Neural progenitor cell (in vitro differentiated cells): ENCODE data around the gene SLC34A1. TPM values are rescaled to one million over a fixed set of nuclear protein-coding genes. Genes with fewer than 3 reads are reported as not detected.

Source experiments
- DNase-seq: peaks from one replicate; pipeline ENCODE4 v3.0.0-alpha.2; 2016; ENCODE audit warnings: low spot score
- H2AFZ ChIP-seq: fragments of 200-600 bp; sonication (generic); replicated peaks from 2 replicates; pipeline ENCODE4 v1.6.1; 2016; ENCODE audit warnings: antibody characterized with exemption
- H3F3A ChIP-seq: fragments of 200-600 bp; sonication (generic); 2 replicates; pipeline ENCODE4 v1.6.1; 2016; ENCODE audit warnings: antibody characterized with exemption, low read depth
- H3K27ac ChIP-seq: fragments of 200-600 bp; sonication (generic); 2 replicates; pipeline ENCODE4 v1.5.1; 2016; ENCODE audit warnings: mild to moderate bottlenecking
- H3K27me3 ChIP-seq: fragments of 200-600 bp; sonication (generic); 2 replicates; pipeline ENCODE4 v1.6.1; 2016; ENCODE audit warnings: mild to moderate bottlenecking, moderate library complexity
- H3K36me3 ChIP-seq: fragments of 200-600 bp; sonication (generic); 2 replicates; pipeline ENCODE4 v1.5.1; 2016
- H3K4me1 ChIP-seq: fragments of 200-600 bp; sonication (generic); 2 replicates; pipeline ENCODE4 v1.6.1; 2016; ENCODE audit warnings: mixed run types
- H3K4me2 ChIP-seq: fragments of 200-600 bp; sonication (generic); 2 replicates; pipeline ENCODE4 v1.6.1; 2016
- H3K4me3 ChIP-seq: fragments of 200-600 bp; sonication (generic); 2 replicates; pipeline ENCODE4 v1.5.1; 2016
- H3K79me2 ChIP-seq: fragments of 200-600 bp; sonication (generic); 2 replicates; pipeline ENCODE4 v1.6.1; 2016; ENCODE audit warnings: low read depth
- H3K9ac ChIP-seq: fragments of 200-600 bp; sonication (generic); 2 replicates; pipeline ENCODE4 v1.6.1; 2016
- H3K9me3 ChIP-seq: fragments of 200-600 bp; sonication (generic); 2 replicates; pipeline ENCODE4 v1.5.1; 2016; ENCODE audit warnings: low read depth
- H4K20me1 ChIP-seq: fragments of 200-600 bp; sonication (generic); 2 replicates; pipeline ENCODE4 v1.6.1; 2016; ENCODE audit warnings: low read depth
- H3K27ac Mint-ChIP-seq: 3 replicates; pipeline ENCODE4 v1.8.0; 2021; ENCODE audit warnings: mixed read lengths
- H3K27me3 Mint-ChIP-seq: 2 replicates; pipeline ENCODE4 v1.8.0; 2022; ENCODE audit warnings: low read depth, mild to moderate bottlenecking, inconsistent platforms, moderate library complexity, mixed read lengths; ENCODE audit not compliant: insufficient read depth
- H3K36me3 Mint-ChIP-seq: 3 replicates; pipeline ENCODE4 v1.8.0; 2021; ENCODE audit warnings: mixed read lengths
- H3K4me1 Mint-ChIP-seq: 3 replicates; pipeline ENCODE4 v1.8.0; 2021; ENCODE audit warnings: mixed read lengths
- H3K4me3 Mint-ChIP-seq: 3 replicates; pipeline ENCODE4 v1.8.0; 2021; ENCODE audit warnings: mild to moderate bottlenecking, moderate library complexity, mixed read lengths
- H3K9me3 Mint-ChIP-seq: 3 replicates; pipeline ENCODE4 v1.8.0; 2020; ENCODE audit warnings: mixed read lengths
- EZH2 ChIP-seq: fragments of 200-600 bp; sonication (generic); IDR thresholded peaks from 2 replicates; pipeline ENCODE4 v1.6.1; 2017; ENCODE audit warnings: antibody characterized with exemption, mild to moderate bottlenecking, moderate library complexity
- EZH2phosphoT487 ChIP-seq: fragments of 200-600 bp; sonication (generic); IDR thresholded peaks from 2 replicates; pipeline ENCODE4 v1.6.1; 2017; ENCODE audit warnings: antibody characterized with exemption
- total RNA-seq: library from RNA; depleted of rRNA; stranded (reverse); fragments of >200 nt; gene quantifications from 2 replicates; pipeline ENCODE4 v1.2.3, GENCODE V29; 2015; ENCODE audit warnings: low replicate concordance
- TF ChIP-seq, protein P1 (sequence below): fragments of 200-600 bp; sonication (generic); IDR thresholded peaks from 2 replicates; pipeline ENCODE4 v1.5.1; 2017; ENCODE audit warnings: antibody characterized with exemption, mild to moderate bottlenecking

SLC34A1 gene
- total RNA-seq, 1 donor from 2014 or later, result not detected

- Histone ChIP-seq H2AFZ (peak overlapping the region; percentile 90), H3K9me3 (no peaks in the 10 kb centered on the region), H3K36me3 (no peaks in the 10 kb centered on the region), H3K4me2 (peak overlapping the region; percentile 96), H3K4me3 (peak overlapping the region; percentile 49), H3K27me3 (peaks cover 89% of the 10 kb centered on the region), H3K4me1 (peaks cover 15% of the 10 kb centered on the region), H3K9ac (no peak overlapping the region), H3K27ac (no peak overlapping the region), H3K79me2 (no peaks in the 10 kb centered on the region), H3F3A (peaks cover 28% of the 10 kb centered on the region), H4K20me1 (no peaks in the 10 kb centered on the region)
- H3K9me3 Mint-ChIP-seq, result no peaks in the 10 kb centered on the region
- TF ChIP-seq, protein P1, sequence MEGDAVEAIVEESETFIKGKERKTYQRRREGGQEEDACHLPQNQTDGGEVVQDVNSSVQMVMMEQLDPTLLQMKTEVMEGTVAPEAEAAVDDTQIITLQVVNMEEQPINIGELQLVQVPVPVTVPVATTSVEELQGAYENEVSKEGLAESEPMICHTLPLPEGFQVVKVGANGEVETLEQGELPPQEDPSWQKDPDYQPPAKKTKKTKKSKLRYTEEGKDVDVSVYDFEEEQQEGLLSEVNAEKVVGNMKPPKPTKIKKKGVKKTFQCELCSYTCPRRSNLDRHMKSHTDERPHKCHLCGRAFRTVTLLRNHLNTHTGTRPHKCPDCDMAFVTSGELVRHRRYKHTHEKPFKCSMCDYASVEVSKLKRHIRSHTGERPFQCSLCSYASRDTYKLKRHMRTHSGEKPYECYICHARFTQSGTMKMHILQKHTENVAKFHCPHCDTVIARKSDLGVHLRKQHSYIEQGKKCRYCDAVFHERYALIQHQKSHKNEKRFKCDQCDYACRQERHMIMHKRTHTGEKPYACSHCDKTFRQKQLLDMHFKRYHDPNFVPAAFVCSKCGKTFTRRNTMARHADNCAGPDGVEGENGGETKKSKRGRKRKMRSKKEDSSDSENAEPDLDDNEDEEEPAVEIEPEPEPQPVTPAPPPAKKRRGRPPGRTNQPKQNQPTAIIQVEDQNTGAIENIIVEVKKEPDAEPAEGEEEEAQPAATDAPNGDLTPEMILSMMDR, result peak; percentile 52
- TF ChIP-seq EZH2 (peak; percentile 87), EZH2phosphoT487 (peak; percentile 67)
- H3K4me3 Mint-ChIP-seq, result peak overlapping the region; percentile 86
- peak; percentile 83 for DNase-seq
- no peaks in the 10 kb centered on the region for H3K36me3 Mint-ChIP-seq
- H3K4me1 Mint-ChIP-seq, result peaks cover 10% of the 10 kb centered on the region
- H3K27ac Mint-ChIP-seq, result no peak overlapping the region
- peaks cover 48% of the 10 kb centered on the region for H3K27me3 Mint-ChIP-seq
Observed at GRCh38 chr5:177403792-177404640, 19.8 kb downstream of the SLC34A1 start.

- Histone ChIP-seq H3K79me2 (no peaks in the 10 kb centered on the region), H4K20me1 (no peaks in the 10 kb centered on the region), H3K36me3 (no peaks in the 10 kb centered on the region), H3K4me3 (peak overlapping the region; percentile 49), H3K4me1 (peaks cover 15% of the 10 kb centered on the region), H3K4me2 (peak overlapping the region; percentile 96), H3K27me3 (peaks cover 95% of the 10 kb centered on the region), H3K9me3 (no peaks in the 10 kb centered on the region), H3K27ac (no peak overlapping the region), H3F3A (peaks cover 28% of the 10 kb centered on the region), H2AFZ (peak overlapping the region; percentile 90), H3K9ac (no peak overlapping the region)
- Mint-ChIP-seq H3K27ac (no peak overlapping the region), H3K27me3 (peaks cover 53% of the 10 kb centered on the region), H3K9me3 (no peaks in the 10 kb centered on the region), H3K4me1 (peaks cover 10% of the 10 kb centered on the region), H3K36me3 (no peaks in the 10 kb centered on the region), H3K4me3 (peak overlapping the region; percentile 74)
- TF ChIP-seq, protein P1, result no peak
- no peak for TF ChIP-seq EZH2phosphoT487
- TF ChIP-seq EZH2, result no peak
- DNase-seq, result no peak
Observed at GRCh38 chr5:177404641-177405179, 20.5 kb downstream of the SLC34A1 start.

- no peaks in the 10 kb centered on the region for H4K20me1 ChIP-seq
- Mint-ChIP-seq H3K9me3 (no peaks in the 10 kb centered on the region), H3K27ac (no peak overlapping the region), H3K4me3 (peak overlapping the region; percentile 74), H3K27me3 (peaks cover 55% of the 10 kb centered on the region), H3K4me1 (peaks cover 10% of the 10 kb centered on the region), H3K36me3 (no peaks in the 10 kb centered on the region)
- no peak overlapping the region for H3K4me3 ChIP-seq
- no peak overlapping the region for H3K9ac ChIP-seq
- H2AFZ ChIP-seq, result no peak overlapping the region
- peaks cover 15% of the 10 kb centered on the region for H3K4me1 ChIP-seq
- H3K9me3 ChIP-seq, result no peaks in the 10 kb centered on the region
- H3K27ac ChIP-seq, result no peak overlapping the region
- H3K79me2 ChIP-seq, result no peaks in the 10 kb centered on the region
- H3K36me3 ChIP-seq, result no peaks in the 10 kb centered on the region
- peaks cover 28% of the 10 kb centered on the region for H3F3A ChIP-seq
- no peak for DNase-seq
- H3K4me2 ChIP-seq, result no peak overlapping the region
- TF ChIP-seq, protein P1, result no peak
- no peak for TF ChIP-seq EZH2phosphoT487
- TF ChIP-seq EZH2, result no peak
- H3K27me3 ChIP-seq, result peaks cover 93% of the 10 kb centered on the region
Observed at GRCh38 chr5:177405312-177405711, 21.1 kb downstream of the SLC34A1 start.
